UCSD-AML1 (cell line): ENCODE data around the gene DMAP1.
A peak's percentile ranks its signal among the peaks of the same experiment; 100 is the strongest.
"Not testable (repeated sequence)": the region's sequence is repeated elsewhere in the genome, so short reads cannot be mapped to it uniquely, and the experiment has no call there.

ENCODE experiments used
- DNase-seq: peaks from one replicate; lab custom pipeline; 2025; ENCODE audit not compliant: unreplicated experiment; lab: John Stamatoyannopoulos, UW

DMAP1 gene, protein sequence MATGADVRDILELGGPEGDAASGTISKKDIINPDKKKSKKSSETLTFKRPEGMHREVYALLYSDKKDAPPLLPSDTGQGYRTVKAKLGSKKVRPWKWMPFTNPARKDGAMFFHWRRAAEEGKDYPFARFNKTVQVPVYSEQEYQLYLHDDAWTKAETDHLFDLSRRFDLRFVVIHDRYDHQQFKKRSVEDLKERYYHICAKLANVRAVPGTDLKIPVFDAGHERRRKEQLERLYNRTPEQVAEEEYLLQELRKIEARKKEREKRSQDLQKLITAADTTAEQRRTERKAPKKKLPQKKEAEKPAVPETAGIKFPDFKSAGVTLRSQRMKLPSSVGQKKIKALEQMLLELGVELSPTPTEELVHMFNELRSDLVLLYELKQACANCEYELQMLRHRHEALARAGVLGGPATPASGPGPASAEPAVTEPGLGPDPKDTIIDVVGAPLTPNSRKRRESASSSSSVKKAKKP

DNA sequence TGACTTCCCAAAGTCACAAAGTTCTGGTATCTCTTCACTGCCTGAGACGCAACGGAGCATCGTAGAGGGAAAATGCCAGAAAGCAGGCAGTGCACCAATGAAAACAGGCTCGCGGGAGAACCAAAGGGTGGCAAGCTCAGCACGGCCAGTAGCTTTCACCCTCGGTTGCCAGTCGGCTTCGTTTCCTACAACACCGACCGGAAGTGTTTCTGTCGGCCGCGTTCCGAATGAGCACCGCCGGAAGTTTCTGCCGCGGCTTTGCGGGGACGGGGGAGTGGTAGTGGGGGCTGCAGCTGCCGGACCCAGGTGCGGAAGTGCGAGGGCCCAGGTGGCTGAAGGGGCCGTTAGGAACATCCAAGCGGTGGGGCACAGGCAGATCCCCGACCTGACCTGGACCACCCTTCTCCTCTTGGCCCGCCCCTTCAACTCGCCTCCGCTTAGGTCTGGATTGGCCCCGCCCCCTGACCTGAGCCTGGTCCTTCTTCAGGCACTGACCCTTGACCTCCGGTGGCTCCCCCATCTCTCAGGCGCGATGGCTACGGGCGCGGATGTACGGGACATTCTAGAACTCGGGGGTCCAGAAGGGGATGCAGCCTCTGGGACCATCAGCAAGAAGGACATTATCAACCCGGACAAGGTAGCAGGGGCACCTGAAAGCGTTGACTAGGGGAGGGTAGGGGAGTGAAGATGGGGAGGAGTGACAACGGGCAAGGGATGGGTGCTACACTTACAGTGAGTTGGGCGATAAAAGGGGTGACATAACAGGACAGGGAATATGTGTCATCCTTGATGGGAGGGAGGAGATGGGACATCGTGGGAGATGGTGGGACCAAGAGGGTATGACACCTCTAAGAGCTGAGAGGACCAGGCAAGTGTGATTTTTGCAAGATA is at the start of gene DMAP1:
Gene DMAP1, plus strand, starts transcription at position 250 of the 891 bp plus-strand sequence. Its CDS starts 283 bp downstream, at position 533.
- DNase-seq, result peak; percentile 87

DNA sequence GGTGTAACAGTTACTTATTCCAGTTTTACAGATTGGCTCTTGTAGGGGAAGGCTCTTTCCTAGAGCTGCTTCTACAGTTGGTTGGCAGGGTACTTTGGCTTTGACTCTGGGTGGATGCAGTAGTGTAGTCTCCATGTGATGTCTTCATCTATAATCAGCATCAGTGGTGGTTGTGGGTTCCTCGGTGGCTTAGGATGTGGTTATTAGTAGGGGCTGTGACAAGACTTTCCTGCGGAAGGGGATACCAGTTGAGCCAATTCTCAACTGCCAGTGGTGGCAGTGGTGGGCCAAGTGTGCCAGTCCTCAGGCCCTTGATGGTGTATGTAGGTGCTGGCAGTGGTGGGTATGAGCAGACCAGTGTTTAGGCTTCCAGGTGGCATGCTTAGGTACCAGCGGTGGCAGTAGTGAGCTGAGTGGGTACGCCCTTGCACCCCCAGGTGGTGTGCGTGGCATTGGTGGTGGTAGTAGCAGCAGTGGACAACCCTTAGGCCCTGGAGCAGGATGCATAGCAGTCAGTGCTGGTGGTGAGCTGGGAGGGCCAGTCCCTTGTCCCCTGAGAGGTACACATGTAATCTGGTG is 44.7 kb upstream of the DMAP1 start:
- DNase-seq, result peak; percentile 54

DNA sequence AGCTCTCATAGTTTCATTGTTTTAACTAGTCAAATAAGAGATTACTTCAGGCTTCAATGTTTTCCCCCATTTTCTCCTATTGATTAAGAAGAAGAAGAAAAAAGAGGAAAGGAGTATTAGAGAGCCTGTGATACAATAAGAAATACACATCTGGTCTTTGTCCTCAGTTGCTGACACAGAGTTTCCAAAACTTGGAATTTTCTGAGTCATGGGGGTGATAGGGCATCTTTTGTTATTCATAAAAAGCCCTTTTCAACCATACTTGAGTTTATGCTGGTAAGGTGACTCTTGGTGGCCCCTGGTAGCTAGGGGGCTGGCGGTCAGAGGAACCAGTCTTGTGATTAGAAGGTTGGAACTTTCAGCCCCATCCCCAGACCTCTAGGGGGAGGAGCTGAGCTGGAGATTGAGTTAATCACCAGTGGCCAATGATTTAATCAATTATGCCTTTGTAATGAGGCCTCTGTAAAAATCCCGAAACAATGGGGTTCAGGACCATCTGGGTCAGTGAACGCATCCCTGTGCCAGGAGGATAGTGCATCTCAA is 42.9 kb upstream of the DMAP1 start:
- no peak for DNase-seq

DNA sequence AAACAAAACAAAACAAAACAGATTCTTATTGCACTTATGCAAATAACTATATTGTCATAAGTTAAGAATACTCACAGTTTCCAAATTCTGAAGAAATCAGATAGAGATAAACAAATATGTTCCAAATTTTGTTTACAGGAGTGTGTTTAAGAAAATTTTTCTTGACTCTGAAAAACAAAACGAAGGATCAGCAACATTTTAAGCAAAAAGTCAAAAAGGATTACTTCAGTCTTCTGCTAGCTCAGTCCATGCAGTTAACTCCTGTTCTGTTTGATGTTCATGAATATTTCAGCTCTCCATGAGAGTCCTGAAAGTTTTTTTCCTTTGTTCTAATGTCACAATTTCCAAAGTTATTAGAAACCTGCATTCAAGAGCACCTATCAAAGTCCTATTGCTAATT is 38.6 kb upstream of the DMAP1 start:
- DNase-seq, result no peak

DNA sequence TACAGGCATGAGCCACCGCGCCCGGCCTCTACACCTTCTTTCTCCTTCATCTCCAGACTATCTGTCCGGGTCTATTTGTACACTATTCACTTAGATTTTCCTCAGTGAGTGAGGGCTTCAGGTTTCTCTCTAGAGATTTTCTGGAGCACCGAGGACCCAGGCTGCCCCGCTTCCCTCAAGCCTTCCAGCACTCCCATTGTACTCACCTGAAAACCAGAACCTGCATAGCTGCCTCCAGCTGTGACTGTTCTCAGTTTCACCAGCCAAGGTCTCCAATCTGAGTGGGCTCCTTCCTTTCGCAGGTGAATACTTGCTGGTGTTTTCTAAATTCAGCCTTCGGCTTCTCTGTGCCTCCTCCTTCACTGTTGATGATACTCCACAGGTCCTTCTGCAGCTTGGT is 12.9 kb upstream of the DMAP1 start:
- DNase-seq, result no peak

DNA sequence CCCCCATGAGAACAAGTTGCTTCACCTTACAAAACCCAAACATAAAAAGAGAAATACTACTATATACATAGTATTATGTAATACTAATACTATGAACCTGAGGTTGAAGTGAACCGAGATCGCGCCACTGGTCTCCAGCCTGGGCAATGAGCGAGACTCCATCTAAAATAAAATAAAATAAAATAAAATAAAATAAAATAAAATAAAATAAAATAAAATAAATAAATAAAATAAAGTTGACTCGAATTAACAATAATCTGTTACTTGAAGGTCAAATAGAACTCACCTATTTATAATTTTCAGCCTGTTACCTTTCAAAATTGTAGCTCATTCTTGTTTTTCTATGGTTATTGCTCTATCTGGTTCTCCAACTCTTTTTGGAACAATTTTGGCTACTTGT is 6.7 kb upstream of the DMAP1 start:
- not testable (repeated sequence) for DNase-seq

DNA sequence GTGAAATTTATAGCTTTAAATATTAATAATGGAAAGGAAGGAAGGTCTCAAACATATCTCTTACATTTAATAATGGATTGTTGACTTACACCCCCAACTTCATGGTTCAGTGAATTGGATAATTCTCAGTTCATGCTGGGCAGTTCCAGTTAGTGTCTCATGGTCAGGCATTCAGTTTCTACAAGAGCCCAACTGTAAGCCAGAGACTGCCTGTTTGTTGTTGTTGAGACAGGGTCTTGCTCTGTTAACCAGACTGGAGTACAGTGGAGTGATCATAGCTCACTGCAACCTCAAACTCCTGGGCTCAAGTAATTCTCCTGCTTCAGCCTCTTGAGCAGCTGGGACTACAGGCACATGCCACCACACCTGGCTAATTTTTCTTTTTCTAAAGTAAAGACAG is 5.0 kb upstream of the DMAP1 start:
- no peak for DNase-seq

DNA sequence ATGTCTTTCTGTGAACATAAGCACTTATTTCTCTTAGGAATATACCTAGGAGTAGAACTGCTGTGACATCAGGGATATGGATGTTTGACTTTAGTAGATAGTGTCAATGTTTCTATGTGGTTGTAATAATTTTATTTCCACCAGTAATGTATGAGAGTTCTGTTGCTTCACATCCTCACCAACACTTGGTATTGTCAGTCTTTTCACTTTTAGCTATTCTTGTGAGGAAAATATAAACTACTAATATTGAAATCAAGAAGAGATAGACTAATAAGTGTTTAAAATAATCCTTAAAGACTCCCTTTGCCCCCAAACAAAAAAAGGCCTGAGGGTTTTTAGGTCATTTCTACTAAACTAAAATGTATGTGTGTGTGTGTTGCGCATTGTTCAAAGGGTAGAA is 2.7 kb upstream of the DMAP1 start:
- DNase-seq, result no peak

DNA sequence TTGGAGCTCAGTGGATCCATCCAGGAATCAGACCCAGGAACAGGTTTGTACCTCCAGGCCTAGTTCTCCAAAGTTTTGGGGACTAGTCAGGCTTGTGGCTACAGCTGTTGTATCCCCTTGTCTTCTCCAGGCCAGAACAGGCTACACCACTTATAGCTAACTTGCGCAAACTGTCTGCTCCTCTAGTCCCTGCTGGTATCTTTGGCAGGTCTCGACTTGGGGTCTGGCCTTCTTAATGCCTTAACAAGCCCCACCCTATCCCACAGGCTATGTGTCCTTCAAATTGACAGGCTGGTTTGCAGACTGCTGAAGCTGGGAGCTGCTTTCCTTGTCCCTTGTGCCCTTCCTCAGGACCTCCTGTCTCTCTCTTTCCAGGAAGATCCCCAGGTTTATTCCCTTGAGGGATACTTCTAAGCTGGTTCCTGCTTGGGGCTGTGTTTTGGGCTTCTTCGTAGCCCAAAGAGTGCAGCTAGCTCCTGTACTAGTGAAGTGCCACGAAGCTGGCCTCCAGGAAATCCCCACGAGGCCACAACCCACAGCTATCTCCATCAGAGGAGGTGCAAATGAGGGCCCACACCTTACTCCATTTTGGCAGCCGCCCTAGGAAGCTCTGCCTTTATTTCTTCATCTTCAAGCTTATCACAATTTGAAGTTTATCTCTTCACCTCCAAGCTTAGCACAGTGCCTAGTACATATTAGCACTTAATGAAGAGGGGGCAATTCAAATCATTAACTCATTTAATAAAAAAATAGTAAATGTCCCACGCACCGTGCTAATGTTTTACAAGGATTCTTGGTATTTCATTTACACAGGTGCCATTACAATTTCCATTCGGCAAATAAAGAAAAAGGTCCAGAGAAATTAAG is 683 bp upstream of the DMAP1 start:
- no peak for DNase-seq

DNA sequence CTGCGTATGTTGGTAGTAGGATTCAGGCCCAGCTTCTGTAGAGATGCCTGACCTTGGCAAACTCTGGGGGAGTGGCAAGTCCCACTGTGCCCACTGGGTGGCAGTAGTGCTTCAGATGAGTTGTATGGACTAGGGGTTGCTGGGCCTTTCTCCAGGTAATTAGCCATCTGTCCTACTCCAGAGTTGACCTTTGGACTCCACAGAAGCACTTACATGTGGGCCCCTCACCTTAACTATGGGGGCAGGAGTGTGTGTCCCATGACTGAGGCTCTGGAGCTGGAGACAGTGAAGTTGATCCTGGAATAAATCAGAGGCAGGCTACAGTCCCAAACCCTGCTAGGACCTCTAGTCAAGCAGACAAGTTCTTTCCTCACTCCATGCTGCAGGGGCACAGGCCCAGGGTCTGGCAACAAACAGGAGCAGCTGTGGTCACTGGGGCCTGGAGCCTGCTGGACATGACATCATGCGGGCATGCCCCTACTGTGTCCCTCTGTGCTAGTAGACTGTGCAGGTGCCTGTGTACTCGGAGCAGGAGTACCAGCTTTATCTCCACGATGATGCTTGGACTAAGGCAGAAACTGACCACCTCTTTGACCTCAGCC is 4.6 kb downstream of the DMAP1 start:
- peak; percentile 71 for DNase-seq

DNA sequence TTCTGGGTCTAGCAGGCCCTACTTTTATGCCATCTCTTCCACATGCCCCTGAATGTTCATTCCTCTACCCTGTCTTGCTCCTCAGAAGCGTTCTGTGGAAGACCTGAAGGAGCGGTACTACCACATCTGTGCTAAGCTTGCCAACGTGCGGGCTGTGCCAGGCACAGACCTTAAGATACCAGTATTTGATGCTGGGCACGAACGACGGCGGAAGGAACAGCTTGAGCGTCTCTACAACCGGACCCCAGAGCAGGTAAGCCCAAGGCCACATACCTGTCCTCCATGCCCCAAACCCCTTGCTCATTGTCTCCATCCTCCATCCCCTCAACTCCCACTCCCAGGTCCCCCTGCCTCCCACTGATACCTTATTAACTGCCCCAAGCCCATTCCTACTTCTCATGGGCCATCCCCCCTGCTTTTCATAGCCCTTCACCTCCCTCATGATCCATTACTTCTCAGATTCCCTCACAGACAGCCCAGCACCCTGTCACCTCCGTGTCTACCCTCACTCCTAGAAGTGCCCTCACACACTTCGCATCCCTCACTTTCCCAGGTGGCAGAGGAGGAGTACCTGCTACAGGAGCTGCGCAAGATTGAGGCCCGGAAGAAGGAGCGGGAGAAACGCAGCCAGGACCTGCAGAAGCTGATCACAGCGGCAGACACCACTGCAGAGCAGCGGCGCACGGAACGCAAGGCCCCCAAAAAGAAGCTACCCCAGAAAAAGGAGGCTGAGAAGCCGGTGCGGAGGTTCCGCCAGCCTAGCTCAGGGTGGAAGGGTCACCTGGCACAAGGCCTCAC is 5.4 kb downstream of the DMAP1 start:
- no peak for DNase-seq

DNA sequence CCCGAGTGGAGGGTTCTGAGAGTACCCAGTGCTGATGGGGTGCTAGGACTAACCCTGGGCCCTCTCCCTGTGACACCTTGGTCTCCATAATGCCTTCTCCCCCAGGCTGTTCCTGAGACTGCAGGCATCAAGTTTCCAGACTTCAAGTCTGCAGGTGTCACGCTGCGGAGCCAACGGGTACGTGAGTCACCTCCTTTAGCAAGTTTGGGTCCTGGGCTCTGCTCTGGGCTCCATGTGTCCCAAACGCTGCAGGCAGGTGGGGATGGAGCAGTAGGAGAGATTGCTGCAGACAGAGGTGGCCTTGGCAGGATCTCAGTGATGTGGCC is 6.0 kb downstream of the DMAP1 start:
- no peak for DNase-seq

DNA sequence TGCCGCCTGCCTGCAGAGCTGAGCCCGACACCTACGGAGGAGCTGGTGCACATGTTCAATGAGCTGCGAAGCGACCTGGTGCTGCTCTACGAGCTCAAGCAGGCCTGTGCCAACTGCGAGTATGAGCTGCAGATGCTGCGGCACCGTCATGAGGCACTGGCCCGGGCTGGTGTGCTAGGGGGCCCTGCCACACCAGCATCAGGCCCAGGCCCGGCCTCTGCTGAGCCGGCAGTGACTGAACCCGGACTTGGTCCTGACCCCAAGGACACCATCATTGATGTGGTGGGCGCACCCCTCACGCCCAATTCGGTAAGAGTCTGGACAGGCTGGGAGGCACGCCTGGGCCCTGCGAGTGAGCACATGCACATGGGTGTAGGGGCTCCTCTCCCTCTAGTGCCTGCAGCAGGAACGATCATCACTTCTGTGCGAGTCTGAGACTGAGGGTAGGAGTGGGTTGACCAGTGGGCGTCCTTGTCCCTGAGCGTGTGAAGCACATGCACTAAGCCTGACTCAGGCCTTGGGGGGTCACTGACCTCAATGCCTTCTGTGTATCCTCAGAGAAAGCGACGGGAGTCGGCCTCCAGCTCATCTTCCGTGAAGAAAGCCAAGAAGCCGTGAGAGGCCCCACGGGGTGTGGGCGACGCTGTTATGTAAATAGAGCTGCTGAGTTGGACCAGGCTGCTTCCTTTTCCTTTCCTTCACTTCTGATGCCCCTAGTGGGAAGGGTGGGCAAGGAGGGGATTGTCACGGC is 6.9 kb downstream of the DMAP1 start:
- DNase-seq, result no peak

DNA sequence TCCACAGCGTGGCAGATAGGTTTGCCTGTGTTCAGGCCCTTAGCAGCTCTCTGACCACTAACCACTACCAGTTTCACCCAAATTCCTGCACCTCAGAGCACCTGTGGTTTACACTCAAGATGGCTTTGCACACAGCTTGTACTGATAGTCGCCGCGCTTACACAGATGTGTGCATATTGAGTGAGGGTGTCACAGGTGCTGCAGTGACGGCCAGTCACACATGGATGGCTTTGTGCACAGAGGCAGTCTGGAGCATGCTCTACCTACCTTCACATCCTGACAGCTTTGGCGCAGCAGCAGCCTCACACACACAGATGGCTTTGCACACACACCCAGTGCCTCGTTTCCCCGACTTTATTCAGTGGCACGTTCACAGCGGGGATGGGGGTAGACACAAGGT is 7.5 kb downstream of the DMAP1 start:
- DNase-seq, result no peak

DNA sequence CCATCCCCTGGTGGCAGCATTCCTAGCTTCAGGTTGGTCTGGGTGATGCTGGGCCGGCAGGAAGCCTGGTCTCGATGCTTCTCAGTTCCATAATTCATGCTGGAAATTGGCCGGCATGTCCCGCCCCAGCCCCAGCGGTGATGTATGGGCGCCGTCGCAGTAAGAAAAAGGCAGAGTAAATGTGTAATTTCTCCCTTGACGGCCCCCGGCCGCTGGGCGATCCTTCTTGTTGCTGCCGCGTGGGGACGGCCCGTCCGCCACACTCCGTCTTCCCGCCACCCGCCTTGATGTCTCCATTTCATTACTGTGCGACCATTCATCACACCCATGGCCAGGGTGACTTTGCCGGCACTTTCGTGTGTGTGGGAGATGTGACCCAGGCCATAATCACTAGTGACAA is 8.5 kb downstream of the DMAP1 start:
- DNase-seq, result no peak

DNA sequence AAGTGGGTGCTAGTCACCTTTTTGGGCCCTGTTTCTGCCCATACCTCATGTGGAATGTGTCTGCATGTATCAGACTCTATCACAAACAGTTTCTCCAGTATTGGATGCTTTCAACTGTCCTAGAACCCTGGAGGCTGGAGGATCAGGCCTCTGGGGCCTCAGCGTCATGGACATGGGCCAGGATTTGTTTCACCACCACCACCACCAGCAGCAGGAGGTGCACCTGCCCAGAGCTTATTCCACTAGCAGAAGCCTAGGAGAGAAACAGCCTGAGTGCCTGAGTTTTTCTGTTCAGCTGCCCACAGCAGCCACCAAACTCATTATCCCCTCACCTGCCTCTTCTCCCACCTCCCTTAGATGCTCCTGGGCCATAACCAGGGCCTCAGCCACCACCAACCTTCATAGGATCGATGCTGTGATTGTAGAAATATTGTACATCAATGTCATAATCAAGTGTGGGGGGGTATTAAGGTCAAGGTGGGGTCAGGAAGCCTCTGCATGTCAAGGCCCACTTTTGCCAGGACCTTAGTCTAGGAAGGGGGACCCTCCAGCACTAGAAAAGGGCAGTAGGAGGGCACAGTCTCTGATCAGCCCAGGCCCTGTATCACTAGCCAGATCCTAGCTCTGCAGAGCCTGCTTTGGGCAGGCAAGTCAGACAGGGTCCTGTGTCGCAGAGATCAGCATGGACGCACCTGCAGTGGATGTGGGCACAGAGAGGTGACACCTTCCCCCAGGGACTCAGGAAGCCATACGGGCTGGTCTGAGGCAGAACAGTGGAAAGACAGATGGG is 9.3 kb downstream of the DMAP1 start:
- DNase-seq, result no peak

DNA sequence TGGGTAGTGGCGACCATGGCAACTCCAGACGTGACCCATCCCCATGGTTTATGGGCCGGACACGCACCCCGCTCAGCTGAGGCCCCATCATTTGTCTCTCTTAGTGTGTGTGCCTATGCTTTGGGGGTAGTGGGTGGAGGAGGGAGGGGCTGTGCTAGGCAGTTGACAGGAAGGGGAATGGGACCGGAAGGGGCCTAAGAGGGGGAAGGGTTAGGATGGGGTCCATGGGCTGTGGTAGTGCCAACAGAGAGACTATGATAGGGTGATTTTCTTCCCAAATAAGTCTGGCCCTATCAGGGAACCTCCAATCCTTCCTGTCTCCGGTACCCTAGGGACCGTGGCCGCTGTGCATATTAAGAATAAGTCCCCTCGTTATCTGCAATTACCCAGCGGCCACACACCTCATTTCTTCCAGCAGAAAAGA is 9.9 kb downstream of the DMAP1 start:
- no peak for DNase-seq

DNA sequence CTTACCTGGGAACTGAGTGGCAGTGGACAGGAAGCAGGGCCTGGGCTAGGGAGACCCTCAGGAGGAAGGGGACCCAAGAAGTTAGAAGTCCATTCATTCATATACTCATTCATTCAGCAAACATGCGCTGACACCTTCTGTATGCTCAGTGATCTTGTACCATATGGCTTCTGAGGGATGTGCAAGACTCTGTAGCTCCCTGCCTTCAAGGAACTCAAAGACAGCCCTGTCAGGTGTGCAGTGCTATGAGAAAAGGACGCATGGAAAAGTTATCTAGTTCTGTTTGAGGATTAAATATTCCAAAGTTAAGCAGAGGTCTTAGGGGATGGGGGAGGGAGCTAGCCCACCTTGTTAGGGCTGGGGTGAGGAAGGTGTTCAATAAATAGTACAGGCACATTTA is 12.5 kb downstream of the DMAP1 start:
- no peak for DNase-seq
